B cell (primary cell): ENCODE results near the gene TRIM28. TPM values are rescaled to one million over a fixed set of nuclear protein-coding genes. Genes with fewer than 3 reads are reported as not detected.

Experiments
- ATAC-seq: fragments of 200-7000 bp; cut with Tn5 transposase; one replicate; pipeline ENCODE4 v1.10.0; 2021; ENCODE audit warnings: low read depth, mild to moderate bottlenecking, moderate number of reproducible peaks, moderate library complexity
- CTCF ChIA-PET: fragments of 350-600 bp; sonication (Branson Sonifier 250); formaldehyde crosslinking; loops from one replicate; lab custom pipeline; 2021; ENCODE audit warnings: antibody characterized with exemption, inconsistent platforms; lab: Charles Lee
- POLR2A ChIA-PET: fragments of 350-600 bp; sonication (Branson Sonifier 250); formaldehyde crosslinking; loops from one replicate; lab custom pipeline; 2021; ENCODE audit warnings: antibody characterized with exemption; lab: Charles Lee
- DNase-seq: peaks from one replicate; pipeline ENCODE4 v3.0.0; 2013
- H2AFZ ChIP-seq: 2 replicates; pipeline ENCODE4 v1.6.1; 2012; ENCODE audit warnings: mild to moderate bottlenecking, low read depth, low read length; ENCODE audit not compliant: insufficient read depth, poor library complexity, severe bottlenecking
- H3K27ac ChIP-seq, 2 donors: 1 replicate in 1 of 2; 2 replicates in 1 of 2; pipeline ENCODE4 v1.5.1; 2012 to 2013; ENCODE audit warnings: low read length in 2 of 2, mild to moderate bottlenecking in 2 of 2, moderate library complexity in 1 of 2
- H3K27me3 ChIP-seq, 4 experiments: fragments of 200-600 bp in 1 of 4; sonication (generic) in 1 of 4; replicated peaks in 1 of 4; 1 replicate in 2 of 4; 2 replicates in 2 of 4; pipeline versions ENCODE4 v1.6.1 to v1.7.0; 2013 to 2016; ENCODE audit warnings: low read length in 3 of 4, mild to moderate bottlenecking in 2 of 4, mixed read lengths in 1 of 4, moderate library complexity in 1 of 4; ENCODE audit not compliant: insufficient read depth in 4 of 4, control insufficient read depth in 3 of 4; ENCODE audit errors: control extremely low read depth in 1 of 4
- H3K36me3 ChIP-seq, 2 experiments: replicated peaks in 1 of 2; 1 replicate in 1 of 2; 2 replicates in 1 of 2; pipeline versions ENCODE4 v1.6.1 to v1.7.1; 2013; ENCODE audit warnings: low read length in 1 of 2; ENCODE audit not compliant: insufficient read depth in 2 of 2, control insufficient read depth in 1 of 2; ENCODE audit errors: control extremely low read depth in 1 of 2, extremely low read depth in 1 of 2
- H3K4me1 ChIP-seq, 2 donors: fragments of 200-600 bp in 1 of 2; sonication (generic) in 1 of 2; 1 replicate in 1 of 2; 2 replicates in 1 of 2; pipeline versions ENCODE4 v1.5.1 to v1.6.1; 2013 to 2017; ENCODE audit warnings: low read length in 2 of 2; ENCODE audit not compliant: control insufficient read depth in 2 of 2, insufficient read depth in 2 of 2
- H3K4me2 ChIP-seq: replicated peaks from 2 replicates; pipeline ENCODE3; 2012; ENCODE audit warnings: mild to moderate bottlenecking, low read depth, low read length; ENCODE audit not compliant: poor library complexity, severe bottlenecking
- H3K4me3 ChIP-seq, 5 experiments: fragments of 200-600 bp in 1 of 5; sonication (generic) in 1 of 5; 1 replicate in 3 of 5; 2 replicates in 2 of 5; pipeline versions ENCODE4 v1.5.1 to v1.7.0; 2011 to 2016; ENCODE audit warnings: low read length in 4 of 5, mild to moderate bottlenecking in 4 of 5, low read depth in 2 of 5, control low read depth in 1 of 5, moderate library complexity in 1 of 5; ENCODE audit not compliant: insufficient read depth in 1 of 5; ENCODE audit errors: control extremely low read depth in 1 of 5, extremely low read depth in 1 of 5
- H3K79me2 ChIP-seq: fragments of 200-600 bp; sonication (generic); one replicate; pipeline ENCODE4 v1.6.0; 2016; ENCODE audit warnings: low read length; ENCODE audit not compliant: control insufficient read depth, insufficient read depth
- H3K9ac ChIP-seq: fragments of 200-600 bp; sonication (generic); 2 replicates; pipeline ENCODE4 v1.6.1; 2017; ENCODE audit warnings: mild to moderate bottlenecking, low read length, moderate library complexity
- H3K9me3 ChIP-seq, 3 donors: one replicate each; pipeline versions ENCODE4 v1.6.1 to v1.7.1; 2013; ENCODE audit warnings: low read length in 2 of 3; ENCODE audit not compliant: control insufficient read depth in 2 of 3, insufficient read depth in 1 of 3; ENCODE audit errors: control extremely low read depth in 1 of 3
- H4K20me1 ChIP-seq: 2 replicates; pipeline ENCODE4 v1.6.0; 2012; ENCODE audit warnings: mild to moderate bottlenecking, low read length; ENCODE audit not compliant: insufficient read depth, control insufficient read depth, poor library complexity, severe bottlenecking
- H3K27ac Mint-ChIP-seq: one replicate; pipeline ENCODE4 v1.8.0; 2021; ENCODE audit warnings: mixed read lengths
- H3K27me3 Mint-ChIP-seq: one replicate; pipeline ENCODE4 v1.8.0; 2021; ENCODE audit warnings: mixed read lengths
- H3K4me1 Mint-ChIP-seq: one replicate; pipeline ENCODE4 v1.8.0; 2021; ENCODE audit warnings: mixed read lengths
- H3K4me3 Mint-ChIP-seq: one replicate; pipeline ENCODE4 v1.8.0; 2021; ENCODE audit warnings: mixed read lengths
- H3K9me3 Mint-ChIP-seq: one replicate; pipeline ENCODE4 v1.8.0; 2022; ENCODE audit warnings: mixed read lengths; ENCODE audit not compliant: insufficient read depth
- EZH2 ChIP-seq: IDR thresholded peaks from 2 replicates; pipeline ENCODE4 v1.6.1; 2012; ENCODE audit warnings: borderline replicate concordance, low read depth, mild to moderate bottlenecking, moderate library complexity, low read length; ENCODE audit not compliant: insufficient read depth, poor library complexity, severe bottlenecking
- WGBS: methylation state at CpG from one replicate; pipeline ENCODE4 v1.1.5; 2013; ENCODE audit warnings: missing lambda C conversion rate; ENCODE audit not compliant: insufficient coverage; 5-methylcytosine and 5-hydroxymethylcytosine counted together
- intact Hi-C: fragments of 100-400 bp; cut with micrococcal nuclease; formaldehyde crosslinking; loops from one replicate; pipeline ENCODE4 v1.10.0; 2022
- polyA plus RNA-seq: library from polyadenylated mRNA; depleted of rRNA; stranded (reverse); fragments of >200 nt; gene quantifications from 2 replicates; pipeline ENCODE4 v1.2.3, GENCODE V29; 2012
- total RNA-seq, 2 donors: library from RNA; stranded (reverse); fragments of 120-200 nt in 1 of 2; gene quantifications; 1 replicate in 1 of 2; 2 replicates in 1 of 2; pipeline versions ENCODE4 v1.2.3 to v1.2.4, GENCODE V29; 2013 to 2022
- TF ChIP-seq, protein P1 (sequence below): fragments of 200-600 bp; IDR thresholded peaks from one replicate; pipeline ENCODE4 v1.8.0; 2022; ENCODE audit warnings: antibody characterized with exemption, mild to moderate bottlenecking

The TRIM28 gene
- total and polyA plus RNA-seq, 2 donors (not counting 1 experiment from before 2014, with no cell fraction given): 370 to 569 TPM

DNA sequence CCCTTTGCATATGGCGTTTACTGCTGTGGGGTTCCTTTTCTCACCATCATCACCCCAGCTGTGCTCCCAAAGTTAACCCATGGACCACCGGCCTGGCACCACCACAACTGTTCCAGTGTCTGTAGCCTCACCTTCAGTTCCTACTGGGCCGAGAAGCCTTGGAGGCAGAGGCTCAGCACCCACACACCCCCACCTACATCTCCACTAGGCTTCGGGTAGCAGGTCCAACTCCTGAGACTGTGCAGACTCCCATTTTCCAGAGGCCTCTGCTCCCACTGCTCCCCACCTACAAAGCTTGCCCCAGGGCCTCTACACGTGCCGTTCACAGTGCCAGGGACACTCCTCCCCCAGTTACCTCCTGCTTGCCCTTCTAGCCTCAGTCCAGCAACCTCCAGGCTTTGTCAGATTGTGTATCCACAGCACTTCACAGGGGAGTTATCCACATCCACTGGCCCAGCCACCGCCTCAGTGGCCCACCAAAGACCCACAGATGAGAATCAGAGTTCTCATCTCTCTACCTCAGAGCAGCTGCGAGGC is 46.2 kb upstream of the TRIM28 start:
- H3K4me1 Mint-ChIP-seq: peaks cover 19% of the 10 kb centered on the region
- H3K27ac Mint-ChIP-seq: peak overlapping the region; percentile 32
- Histone ChIP-seq H3K36me3 (no peaks in the 10 kb centered on the region), H3K27ac (no peak overlapping the region), H3K27me3 (no peaks in the 10 kb centered on the region), H4K20me1 (no peaks in the 10 kb centered on the region), H3K79me2 (no peaks in the 10 kb centered on the region), H3K4me1 (peaks cover 9 to 20% of the 10 kb centered on the region in 2 donors), H3K9me3 (peaks cover 0 to 39% (median 0%) of the 10 kb centered on the region in 3 donors), H3K9ac (no peak overlapping the region), H2AFZ (no peak overlapping the region), H3K4me2 (peak overlapping the region; percentile 94), H3K4me3 (no peak overlapping the region)
- ChIA-PET CTCF (no interaction called here), POLR2A (no interaction called here)
- ATAC-seq: no peak
- H3K27me3 Mint-ChIP-seq: no peaks in the 10 kb centered on the region
- DNase-seq: no peak
- peak overlapping the region; percentile 62 for H3K4me3 Mint-ChIP-seq
- 96% methylated on average over 6 of the region's 8 CpGs for WGBS
- intact Hi-C loops: no loop called here
- no peak for TF ChIP-seq EZH2
- TF ChIP-seq, protein P1, sequence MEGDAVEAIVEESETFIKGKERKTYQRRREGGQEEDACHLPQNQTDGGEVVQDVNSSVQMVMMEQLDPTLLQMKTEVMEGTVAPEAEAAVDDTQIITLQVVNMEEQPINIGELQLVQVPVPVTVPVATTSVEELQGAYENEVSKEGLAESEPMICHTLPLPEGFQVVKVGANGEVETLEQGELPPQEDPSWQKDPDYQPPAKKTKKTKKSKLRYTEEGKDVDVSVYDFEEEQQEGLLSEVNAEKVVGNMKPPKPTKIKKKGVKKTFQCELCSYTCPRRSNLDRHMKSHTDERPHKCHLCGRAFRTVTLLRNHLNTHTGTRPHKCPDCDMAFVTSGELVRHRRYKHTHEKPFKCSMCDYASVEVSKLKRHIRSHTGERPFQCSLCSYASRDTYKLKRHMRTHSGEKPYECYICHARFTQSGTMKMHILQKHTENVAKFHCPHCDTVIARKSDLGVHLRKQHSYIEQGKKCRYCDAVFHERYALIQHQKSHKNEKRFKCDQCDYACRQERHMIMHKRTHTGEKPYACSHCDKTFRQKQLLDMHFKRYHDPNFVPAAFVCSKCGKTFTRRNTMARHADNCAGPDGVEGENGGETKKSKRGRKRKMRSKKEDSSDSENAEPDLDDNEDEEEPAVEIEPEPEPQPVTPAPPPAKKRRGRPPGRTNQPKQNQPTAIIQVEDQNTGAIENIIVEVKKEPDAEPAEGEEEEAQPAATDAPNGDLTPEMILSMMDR: no peak
- H3K9me3 Mint-ChIP-seq: peaks cover 2% of the 10 kb centered on the region

DNA sequence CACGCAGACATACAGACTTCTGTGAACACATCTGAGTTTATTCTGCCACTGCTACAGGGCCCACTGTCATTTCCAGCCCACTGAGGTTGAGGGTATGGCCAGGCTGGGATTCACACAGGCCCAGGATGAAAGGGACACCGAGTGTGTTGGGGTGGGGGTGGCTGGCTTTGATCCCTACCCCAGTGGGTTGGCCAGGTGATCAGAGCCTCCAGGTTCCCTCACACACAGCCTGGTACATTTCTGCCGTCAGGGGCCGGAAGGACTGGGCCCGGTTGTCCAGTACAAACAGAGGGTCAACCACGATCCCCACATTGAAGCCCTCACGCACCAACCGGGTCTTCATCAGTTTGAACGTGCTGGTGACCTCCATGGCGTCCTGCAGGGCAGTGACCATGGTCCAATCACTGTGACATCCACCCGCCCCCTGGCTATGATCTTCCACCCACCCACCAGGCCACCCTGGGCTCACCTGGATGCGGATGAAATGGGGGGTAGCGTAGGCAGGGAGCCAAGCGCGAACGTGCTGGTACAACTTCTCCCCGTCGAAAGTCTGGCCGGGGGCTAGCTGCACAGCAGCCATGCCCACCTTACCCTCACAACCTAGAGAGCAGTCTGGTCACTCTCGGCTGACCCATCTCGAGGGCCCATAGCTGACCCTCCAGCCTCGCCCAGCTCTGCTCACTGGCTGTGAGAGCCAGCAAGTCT is 45.4 kb upstream of the TRIM28 start:
- peak overlapping the region; percentile 87 for H2AFZ ChIP-seq
- H3K27me3 Mint-ChIP-seq: no peaks in the 10 kb centered on the region
- H3K9me3 ChIP-seq: peaks cover 0 to 39% (median 0%) of the 10 kb centered on the region in 3 donors
- peaks cover 19% of the 10 kb centered on the region for H3K4me1 Mint-ChIP-seq
- peak overlapping the region; percentile 66 for H3K9ac ChIP-seq
- TF ChIP-seq, protein P1: no peak
- TF ChIP-seq EZH2: no peak
- H3K79me2 ChIP-seq: no peaks in the 10 kb centered on the region
- no peaks in the 10 kb centered on the region for H4K20me1 ChIP-seq
- no peaks in the 10 kb centered on the region for H3K36me3 ChIP-seq
- no peak for DNase-seq
- peak overlapping the region; percentile 91 for H3K4me3 Mint-ChIP-seq
- peaks cover 2% of the 10 kb centered on the region for H3K9me3 Mint-ChIP-seq
- H3K4me2 ChIP-seq: peak overlapping the region; percentile 94
- POLR2A ChIA-PET: interaction anchor here (0.6 kb wide), 1 partner anchor 31 kb away, joined by 5 read pairs; no protein-coding TSS in a partner anchor
- ATAC-seq: no peak
- H3K27ac ChIP-seq: peak overlapping the region in 1 of 2 donors; percentile 74
- WGBS: 70% methylated on average over 10 of the region's 22 CpGs
- peaks cover 9 to 20% of the 10 kb centered on the region in 2 donors for H3K4me1 ChIP-seq
- intact Hi-C loops: loop anchor here (1.0 kb wide), 8 partner anchors 16 to 136 kb away; partner anchors contain the start of genes MZF1, TRIM28, ZBTB45 and ZNF132
- peak overlapping the region; percentile 55 to 81 (median 69) for H3K4me3 ChIP-seq
- peak overlapping the region; percentile 93 for H3K27ac Mint-ChIP-seq
- no peaks in the 10 kb centered on the region for H3K27me3 ChIP-seq
- CTCF ChIA-PET: interaction anchor here (3.4 kb wide), 1 partner anchor 21 kb away, joined by 19 read pairs; the partner anchor contains the start of gene ZBTB45
